Sciatic nerve (tissue), 2 donors: ENCODE results near the gene DHH. TPM values are rescaled to one million over a fixed set of nuclear protein-coding genes. Genes with fewer than 3 reads are reported as not detected.

ENCODE experiments used
- ATAC-seq: fragments of 200-7000 bp; cut with Tn5 transposase; one replicate; pipeline ENCODE4 v1.9.1; 2020; ENCODE audit warnings: mild to moderate bottlenecking, moderate library complexity
- DNase-seq: peaks from one replicate; pipeline ENCODE4 v3.0.0-alpha.2; 2020; ENCODE audit warnings: low spot score
- intact Hi-C: fragments of 100-400 bp; cut with DNase I; formaldehyde crosslinking; loops from one replicate; pipeline ENCODE4 v1.14.2; 2022
- total RNA-seq: library from RNA; stranded (reverse); fragmentation: NEBNext Ultra II Directional; extraction: Animal tissue kit (Norgen Biotek cat#: 25700); gene quantifications from one replicate; pipeline ENCODE4 v1.2.1, GENCODE V29; 2021
- donor health status: DM: no; HTN: no; CAD: no.
- donor health status: DM: no; HTN: no; CAD: no.

Gene DHH
- total RNA-seq, 1 donor from 2014 or later = 54.5 TPM

GRCh38 chr12:49039421-49040363 is 54.9 kb downstream of the DHH start:
- no peak for ATAC-seq
- no peak for DNase-seq
- intact Hi-C loops = no loop called here

GRCh38 chr12:49038291-49038955 is 56.2 kb downstream of the DHH start:
- intact Hi-C loops = no loop called here
- ATAC-seq (no peak), DNase-seq (no peak)

DNA sequence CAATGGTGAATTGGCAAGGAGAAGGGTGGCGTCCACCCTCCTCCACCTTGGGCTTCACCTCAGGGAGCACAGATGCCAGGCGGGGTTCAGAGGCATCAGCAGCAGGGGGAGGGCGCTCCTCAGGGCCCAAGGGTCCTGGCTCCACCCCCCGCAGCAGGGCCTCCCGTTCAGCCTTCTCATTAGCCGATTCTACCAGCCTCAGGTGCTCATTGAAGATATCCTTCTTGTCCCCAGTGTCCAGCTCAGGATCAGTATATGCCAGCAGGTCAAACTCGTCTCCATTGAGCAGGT is 56.7 kb downstream of the DHH start:
- no peak for ATAC-seq
- DNase-seq = no peak
- intact Hi-C loops = no loop called here

DNA sequence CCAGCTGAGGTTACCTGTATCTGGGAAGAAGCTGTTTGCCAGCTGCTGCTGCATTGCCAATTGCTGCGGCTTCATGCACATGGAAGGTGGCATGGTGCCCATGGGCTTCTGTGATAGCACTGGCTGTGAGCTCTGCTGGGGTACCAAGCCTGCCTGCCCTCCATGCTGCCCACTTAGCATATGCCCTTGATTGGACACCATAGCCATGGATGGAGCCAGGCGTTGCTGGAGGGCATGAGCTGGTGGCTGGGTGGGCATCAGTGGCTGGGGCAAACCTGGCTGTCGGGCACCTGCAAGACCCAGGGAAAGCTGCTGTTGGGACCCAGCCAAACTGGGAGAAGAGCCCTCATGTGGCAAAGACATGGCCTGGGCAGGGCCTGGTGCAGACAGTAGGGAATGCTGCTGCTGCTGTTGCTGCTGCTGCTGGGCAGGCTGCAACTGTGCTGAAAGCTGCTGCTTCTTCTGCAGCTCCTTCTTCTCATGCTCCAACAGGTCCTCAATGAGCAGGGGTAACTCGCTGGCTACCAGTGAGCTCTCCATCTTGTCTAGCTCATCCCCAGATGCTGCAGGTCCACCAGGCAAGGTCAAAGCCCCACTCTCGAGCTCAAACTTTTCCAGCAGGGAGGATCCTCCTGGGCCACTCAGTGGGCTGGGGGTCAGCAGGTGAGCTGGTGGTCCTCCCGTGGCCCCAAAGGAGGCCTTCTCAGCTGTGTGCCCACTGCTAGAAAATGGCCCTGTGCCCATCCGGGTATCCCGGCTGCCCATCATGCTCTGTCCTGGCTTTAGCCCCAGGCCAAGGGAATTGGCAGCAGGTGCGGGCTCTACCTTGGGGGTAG is 57.3 kb downstream of the DHH start:
- no peak for ATAC-seq
- DNase-seq = no peak
- intact Hi-C loops = no loop called here

Other genes starting within 250 kb of the DHH start
- gene DDX23, start 242.6 kb downstream of the DHH start, total RNA-seq = 60.2 TPM
- 4.5 TPM for gene RND1, start 228.9 kb downstream of the DHH start, total RNA-seq
- 17.8 TPM for gene FKBP11, start 169.3 kb downstream of the DHH start, total RNA-seq
- 112 TPM for gene ARF3, start 137.3 kb downstream of the DHH start, total RNA-seq
- gene WNT10B, start 123.1 kb downstream of the DHH start, total RNA-seq = 1.1 TPM
- gene WNT1, start 116.5 kb downstream of the DHH start, total RNA-seq = not detected
- not detected for gene DDN, start 95.4 kb downstream of the DHH start, total RNA-seq
- gene PRKAG1, start 76.0 kb downstream of the DHH start, total RNA-seq = 46.4 TPM
- gene KMT2D, start 34.0 kb downstream of the DHH start, total RNA-seq = 123 TPM
- 2.7 TPM for gene RHEBL1, start 24.8 kb downstream of the DHH start, total RNA-seq
- gene LMBR1L, start 16.0 kb upstream of the DHH start, total RNA-seq = 99.1 TPM
- 680 TPM for gene TUBA1B, start 36.6 kb upstream of the DHH start, total RNA-seq
- 346 TPM for gene TUBA1A, start 94.3 kb upstream of the DHH start, total RNA-seq
- gene TUBA1C, start 170.3 kb upstream of the DHH start, total RNA-seq = 59.8 TPM
- 3.7 TPM for gene PRPH, start 200.3 kb upstream of the DHH start, total RNA-seq
- 0.58 TPM for gene TROAP, start 228.5 kb upstream of the DHH start, total RNA-seq
- not detected for gene C1QL4, start 242.4 kb upstream of the DHH start, total RNA-seq